Activated T-helper 1 cell treated with anti-CD3 and anti-CD28 coated beads, Interleukin-2, amount 50 U/mL, for 16 hours (primary cell): Measurements from ENCODE around the gene S1PR3.
"Not testable (repeated sequence)": the region's sequence is repeated elsewhere in the genome, so short reads cannot be mapped to it uniquely, and the experiment has no call there.

ENCODE experiments used
- DNase-seq, 2 donors: peaks; one replicate each; pipeline ENCODE4 v3.0.0-alpha.2; 2020; ENCODE audit warnings: low read depth in 1 of 2, low spot score in 1 of 2

The S1PR3 gene

DNA sequence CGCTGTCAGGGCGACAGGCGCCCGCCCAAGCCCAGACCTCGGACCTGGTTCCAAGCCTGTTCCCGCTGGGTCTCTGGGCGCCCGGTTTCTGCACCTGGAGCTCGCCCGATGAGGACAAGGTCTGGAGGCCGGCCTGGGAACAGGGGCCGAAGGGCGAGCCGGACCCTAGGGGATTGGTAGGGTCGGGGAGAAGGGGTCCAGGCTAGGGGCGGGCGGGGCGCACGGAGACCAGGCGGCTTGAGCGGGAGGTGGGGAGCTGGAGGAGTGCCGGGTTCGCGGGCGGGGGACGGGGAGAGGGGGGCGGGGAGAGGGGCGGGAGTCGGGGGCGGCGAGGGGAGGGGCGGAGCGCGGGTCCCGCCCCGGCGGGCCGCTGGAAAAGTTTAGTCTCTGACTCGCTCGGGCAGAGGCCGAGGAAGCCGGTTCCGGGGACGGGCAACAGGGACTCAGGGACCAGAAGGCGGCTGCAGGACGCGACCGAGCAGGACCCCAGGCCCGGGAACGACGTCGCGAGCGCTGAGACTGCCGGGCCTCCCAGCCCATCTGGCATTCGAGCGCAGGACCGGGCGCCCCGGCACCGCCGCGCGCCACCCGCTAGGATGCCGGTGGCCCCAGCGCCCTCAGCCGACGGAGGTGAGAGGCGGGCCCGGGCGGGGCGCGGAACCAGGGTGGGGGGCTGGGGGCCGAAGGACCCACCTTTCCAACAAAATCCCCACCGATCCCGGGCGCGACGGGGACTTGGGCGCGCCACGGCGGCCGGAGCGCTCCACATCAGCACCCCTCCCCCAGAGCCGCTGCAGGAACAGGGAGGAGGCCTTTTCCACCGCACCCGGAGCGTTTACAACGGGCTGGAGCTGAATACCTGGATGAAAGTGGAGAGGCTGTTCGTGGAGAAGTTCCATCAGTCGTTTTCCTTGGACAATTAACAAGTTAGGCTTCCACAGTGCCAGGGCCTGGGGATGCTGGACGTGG, at the start of gene S1PR3:
S1PR3 (plus strand) TSS at position 403 of the 969 bp plus-strand sequence. CDS start 9,733 bp downstream, outside the sequence.
- no peak for DNase-seq

GRCh38 chr9:88941586-88941985, 49.7 kb upstream of the S1PR3 start:
- not testable (repeated sequence) for DNase-seq

- DNase-seq: no peak
These were observed 48.9 kb upstream of the S1PR3 start for GRCh38 chr9:88942411-88942810.

DNA sequence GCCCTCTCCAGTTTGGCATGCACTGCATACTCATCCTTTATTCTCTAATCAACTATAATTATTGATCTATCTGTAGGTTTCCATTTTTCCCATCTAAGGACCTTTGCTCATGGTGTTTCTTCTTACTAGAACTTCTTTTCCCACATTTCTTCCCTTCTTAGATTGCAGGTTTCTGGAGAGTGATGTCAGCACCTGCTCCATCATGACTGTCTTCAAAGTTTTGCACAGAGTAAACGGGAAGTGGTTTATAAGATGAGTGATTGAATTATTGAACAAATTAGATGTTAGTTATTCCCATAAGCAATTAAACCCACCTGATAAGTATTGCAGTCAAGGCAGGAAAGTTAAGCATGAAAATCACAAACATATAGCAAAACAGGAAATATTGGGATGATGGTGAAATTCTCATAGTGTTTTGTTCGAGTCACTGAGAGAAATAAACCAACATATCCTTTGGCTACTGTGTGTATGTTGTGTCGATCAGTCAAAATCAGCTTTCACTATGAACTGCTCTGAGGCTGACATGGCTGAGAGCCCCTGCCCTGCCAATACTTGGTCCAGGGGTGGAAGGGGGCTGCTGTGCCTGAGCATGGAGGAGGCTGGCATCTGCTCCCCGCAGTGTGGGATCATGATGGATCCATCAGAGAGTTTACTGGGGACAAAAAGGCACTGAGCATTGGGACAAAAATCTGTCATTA, 45.5 kb upstream of the S1PR3 start:
- DNase-seq: no peak

DNA sequence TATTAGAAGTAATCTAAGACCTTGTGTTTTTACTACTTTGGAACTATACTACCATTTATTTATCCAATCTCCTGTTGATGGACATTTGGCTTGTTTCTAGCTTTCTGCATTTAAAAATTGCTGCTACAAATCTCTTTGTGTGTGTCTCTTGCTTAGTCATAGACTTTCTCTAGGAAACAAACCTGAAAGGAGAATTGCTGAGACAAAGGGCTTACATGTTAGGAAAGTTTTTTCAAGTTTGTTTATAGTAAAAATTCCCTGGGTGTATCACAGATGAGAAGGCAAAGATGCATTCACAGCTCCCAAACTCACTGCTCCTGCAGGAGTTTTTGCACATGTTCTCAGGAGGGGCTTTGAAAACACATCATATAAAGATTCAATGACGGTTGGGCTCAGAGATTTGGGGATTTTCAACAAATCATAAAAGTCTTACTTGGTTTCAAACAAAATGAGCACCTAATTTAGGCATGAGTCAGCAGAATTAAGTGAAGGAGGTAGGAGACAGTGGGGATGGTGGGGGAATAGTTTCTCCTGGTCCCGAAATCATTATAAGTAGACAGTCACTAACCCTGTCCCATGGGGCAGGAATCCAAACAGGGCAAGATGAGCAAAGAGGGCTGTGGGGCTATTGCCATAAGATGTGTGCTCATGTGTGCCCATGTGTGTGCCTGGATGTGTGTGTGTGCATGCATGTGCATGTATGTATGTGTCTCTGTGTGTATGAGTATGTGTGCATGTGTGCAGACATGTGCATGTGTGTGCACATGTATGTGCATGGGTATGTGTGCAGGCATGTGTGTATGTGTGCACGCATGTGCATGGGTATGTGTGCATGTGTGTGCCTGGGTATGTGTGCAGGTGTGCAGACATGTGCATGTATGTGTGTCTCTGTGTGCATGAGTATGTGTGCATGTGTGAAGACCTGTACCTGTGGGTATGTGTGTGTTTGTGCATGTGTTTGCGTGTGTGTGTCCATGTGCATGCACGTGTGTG, 43.4 kb upstream of the S1PR3 start:
- DNase-seq: no peak

DNA sequence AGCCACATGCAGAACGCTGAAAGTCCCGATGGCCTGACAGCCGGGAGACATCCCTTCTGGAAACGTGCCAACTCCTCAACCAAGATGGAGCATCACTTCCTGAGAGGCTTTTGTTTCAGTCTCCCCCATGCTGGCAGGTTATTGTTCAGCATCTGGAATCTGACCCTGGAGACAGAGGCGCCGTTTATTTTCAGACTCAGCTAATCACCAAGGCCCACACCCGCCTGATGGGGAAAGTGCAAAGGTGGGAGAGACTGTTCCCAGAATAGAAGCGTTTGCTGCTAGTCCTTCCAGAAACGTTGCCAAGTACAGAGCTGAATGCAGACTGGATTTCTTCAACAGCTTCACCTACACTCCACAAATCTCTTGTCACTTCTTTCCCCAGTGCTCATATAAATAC, 41.8 kb upstream of the S1PR3 start:
- DNase-seq: no peak

- no peak for DNase-seq
These were observed 41.3 kb upstream of the S1PR3 start for GRCh38 chr9:88949961-88950340.

DNA sequence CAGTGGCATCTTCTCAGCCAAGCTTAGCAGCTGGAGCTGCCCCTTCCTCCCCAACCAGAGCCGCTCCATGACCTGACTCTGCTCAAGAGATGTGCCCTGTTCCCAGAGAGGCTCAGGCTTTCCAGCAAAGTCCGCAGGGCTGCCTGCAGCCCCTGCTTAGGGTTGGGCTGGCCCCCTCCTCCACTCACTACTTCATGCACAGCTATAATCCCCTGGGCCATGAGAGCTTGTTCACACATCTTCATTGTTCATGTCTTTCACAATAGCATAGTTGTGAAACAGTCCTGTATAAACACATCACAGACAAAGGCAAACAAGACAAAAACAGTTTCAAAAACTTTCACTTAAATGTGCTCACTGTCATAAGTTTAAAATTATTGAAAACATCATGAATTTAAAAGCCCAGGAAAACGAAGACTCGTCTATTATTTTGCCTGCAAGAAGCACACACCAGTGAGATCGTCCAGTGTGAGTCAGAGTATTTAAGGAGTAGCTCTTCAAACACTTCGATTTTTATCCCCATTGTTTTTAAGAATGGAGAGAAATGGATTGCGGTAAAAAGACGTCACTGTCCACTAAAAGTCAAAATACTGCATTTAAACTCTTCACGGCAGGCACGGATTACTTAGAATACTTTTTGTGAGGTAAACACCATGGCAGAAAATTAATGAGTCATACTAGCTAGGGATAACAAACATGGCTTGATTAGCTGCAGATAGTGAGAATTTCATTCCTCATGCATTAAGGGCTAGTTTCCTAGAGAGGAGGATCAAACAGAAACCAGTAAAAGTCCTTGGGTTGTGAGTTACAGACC, 40.7 kb upstream of the S1PR3 start:
- no peak for DNase-seq

DNA sequence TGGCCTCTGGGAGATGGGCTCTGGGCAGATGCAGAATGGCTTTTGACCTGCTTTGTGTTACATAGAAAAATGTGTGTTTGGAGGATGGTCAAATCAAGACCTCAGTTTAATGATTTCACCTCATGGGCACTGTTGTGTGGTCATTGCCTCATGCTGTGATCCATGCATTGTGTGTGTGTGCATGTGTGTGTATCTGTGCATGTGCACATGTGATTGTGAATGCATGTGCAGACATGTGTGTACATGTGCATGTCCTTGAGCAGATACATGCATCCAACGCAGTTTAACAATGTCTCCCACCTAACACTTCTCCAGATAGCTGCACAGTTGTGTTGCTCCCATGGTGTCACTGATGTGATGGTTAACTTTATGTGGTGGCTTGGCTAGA, 40.1 kb upstream of the S1PR3 start:
- no peak for DNase-seq

DNA sequence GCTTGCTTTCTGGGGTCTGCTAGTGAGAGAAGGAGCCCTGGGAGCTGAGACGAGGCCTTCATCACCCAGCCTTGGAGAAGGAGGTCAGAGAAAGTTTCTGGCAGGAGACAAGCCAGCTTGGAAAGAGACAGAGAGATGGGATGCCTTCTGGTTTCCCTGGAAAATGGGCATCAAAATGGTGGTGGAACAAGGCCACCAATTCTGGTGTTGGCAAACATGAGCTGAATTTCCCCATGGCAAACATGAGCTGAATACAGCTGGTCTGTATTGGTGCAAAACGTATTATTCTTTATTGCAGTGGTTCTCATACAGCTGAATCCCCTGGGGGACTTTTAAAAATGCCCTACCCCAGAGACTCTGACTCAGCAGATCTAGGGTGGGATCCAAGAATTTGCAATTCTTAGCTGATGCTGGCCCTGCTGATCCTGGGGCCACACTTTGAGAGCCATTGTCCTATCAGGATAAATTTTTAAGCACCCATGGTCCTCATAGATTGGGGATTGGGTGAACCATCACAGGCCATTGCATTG, 39.1 kb upstream of the S1PR3 start:
- DNase-seq: no peak

DNA sequence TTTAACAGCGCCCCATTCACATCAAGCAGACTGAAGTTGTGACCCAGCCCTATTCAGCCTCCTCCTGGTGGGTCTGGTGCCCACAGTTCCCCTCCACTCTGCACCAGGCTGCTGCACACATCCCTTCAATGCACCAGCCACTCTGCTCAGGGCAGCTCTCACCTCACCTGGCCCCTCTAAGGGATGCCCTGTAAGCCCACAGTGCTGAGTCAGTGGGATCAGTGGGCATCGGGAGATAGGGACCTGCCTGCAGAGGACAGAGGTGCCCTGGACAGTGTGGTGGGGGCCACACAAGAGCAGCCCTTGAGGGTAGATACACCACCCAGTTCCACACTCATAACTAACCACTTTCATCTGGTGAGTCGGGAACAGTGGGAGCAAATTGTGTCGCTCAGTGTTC, 38.3 kb upstream of the S1PR3 start:
- no peak for DNase-seq

DNA sequence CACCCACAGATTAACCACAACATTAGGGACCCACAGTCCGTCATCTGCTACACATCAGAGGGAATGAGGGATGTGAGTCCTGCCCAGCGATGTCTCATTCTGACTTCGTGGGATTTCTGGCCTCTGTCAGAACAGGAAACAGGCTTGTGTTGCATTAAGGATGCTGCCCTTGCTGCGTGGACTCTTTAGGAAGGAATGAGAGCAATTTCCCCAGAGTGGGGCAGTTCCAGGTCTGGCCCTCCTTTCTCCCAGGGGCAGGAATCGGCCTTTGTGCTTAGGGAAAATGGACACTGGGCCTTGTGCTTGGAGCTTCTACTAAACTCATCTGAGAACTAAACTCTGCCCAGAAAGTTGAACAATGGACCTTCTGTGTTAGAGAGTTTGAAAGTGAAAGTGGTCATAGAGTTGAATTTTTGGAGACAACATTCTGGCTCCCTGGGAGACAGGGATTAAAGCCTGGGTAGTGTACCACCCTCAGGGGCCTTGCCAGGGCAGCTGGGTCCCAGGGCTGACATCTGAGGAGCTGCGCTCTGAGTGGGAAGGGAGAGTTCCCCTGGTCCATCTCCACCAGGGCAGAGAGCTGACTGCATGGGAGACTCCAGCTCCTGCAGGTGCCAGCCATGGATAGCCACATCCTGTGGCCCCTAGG, 37.8 kb upstream of the S1PR3 start:
- no peak for DNase-seq

DNA sequence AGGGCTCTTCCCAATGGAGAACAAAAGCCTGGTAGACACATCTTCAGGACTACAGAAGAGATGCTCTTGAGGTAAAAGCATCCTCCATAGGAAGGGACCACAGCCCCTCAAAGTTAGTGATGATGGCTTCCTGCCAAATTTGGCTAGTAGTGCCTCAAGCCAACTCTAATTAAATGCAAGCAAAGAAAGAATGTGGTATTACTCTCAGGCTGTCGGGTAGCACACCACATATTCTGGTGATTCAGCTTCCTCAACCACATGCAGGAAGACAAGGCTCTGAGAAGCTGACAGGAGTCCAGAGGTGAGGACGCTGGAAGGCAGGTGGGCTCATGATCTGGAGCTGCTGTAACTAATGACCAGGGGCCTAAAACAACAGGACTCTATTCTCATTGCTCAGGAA, 37.2 kb upstream of the S1PR3 start:
- no peak for DNase-seq

DNA sequence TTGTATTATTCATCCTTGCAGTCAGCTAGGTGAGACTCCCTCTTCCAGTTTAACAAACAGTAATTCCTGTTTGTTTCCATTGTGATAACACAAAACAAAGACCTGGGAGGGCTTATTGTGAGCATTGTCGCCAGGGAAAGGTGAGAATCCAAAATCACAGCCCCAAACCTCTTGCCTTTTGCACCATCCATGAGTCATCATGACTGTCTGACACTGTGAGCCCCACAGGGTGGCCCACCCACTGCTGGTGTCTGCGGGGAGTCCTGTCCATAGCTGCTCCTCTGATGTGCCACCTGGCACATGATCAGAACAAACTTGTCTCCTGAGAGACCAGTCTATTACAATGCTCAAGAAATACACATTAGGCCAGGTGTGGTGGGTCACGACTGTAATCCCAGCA, 33.7 kb upstream of the S1PR3 start:
- DNase-seq: no peak

DNA sequence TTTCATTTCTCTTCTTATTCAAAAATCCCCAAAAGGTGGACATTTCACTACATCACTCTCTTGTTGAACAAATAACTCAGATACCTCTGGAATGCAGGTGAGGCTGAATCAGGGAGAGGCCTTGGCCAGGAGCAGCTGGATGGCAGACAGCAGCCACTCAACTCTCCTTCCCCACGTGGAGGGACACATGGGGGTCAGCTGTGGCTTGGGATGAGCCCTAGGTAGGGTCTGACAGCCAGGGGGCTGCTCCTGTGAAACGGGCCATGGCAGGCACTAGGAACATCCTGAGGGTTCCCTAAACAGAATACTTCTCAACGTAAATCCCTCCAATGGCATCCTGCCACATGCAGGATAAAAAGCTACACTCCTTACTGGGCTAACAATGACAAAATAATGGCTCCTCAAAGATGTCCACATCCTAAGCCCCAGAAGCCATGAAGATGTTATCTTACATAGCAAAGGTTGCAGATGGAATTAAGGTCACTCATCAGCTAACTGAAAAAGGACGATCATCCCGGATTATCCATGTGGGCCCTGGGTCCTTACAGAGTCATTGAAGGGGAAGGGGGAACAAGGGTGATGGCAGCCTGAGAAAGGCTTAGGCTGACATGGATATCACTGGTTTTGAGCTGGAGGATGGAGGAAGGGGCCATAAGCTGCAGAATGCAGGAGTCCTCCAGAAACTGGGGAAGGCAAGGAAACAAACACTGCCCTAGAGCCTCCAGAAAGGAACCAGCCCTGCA, 31.4 kb upstream of the S1PR3 start:
- DNase-seq: no peak

DNA sequence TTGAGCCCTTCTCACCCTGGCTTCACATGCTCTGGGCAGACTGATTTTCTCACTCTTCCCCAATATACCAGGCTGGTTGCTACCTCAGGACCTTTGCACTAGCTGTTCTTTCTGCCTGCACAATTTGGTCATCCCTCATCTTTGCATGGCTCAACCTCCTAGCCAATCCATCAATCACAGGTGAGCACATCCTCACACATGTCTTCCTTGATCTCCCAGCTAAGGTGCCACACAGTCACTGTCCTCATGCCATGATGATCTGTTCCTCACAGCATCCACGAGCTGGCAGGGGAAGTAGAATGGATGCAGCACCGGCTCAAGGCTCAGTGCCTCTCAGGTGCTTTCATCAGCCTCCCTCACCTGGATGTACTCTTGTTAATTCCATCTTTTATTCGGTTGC, 30.6 kb upstream of the S1PR3 start:
- DNase-seq: no peak

- DNase-seq: no peak
These were observed 25.8 kb upstream of the S1PR3 start for GRCh38 chr9:88965473-88965872.

DNA sequence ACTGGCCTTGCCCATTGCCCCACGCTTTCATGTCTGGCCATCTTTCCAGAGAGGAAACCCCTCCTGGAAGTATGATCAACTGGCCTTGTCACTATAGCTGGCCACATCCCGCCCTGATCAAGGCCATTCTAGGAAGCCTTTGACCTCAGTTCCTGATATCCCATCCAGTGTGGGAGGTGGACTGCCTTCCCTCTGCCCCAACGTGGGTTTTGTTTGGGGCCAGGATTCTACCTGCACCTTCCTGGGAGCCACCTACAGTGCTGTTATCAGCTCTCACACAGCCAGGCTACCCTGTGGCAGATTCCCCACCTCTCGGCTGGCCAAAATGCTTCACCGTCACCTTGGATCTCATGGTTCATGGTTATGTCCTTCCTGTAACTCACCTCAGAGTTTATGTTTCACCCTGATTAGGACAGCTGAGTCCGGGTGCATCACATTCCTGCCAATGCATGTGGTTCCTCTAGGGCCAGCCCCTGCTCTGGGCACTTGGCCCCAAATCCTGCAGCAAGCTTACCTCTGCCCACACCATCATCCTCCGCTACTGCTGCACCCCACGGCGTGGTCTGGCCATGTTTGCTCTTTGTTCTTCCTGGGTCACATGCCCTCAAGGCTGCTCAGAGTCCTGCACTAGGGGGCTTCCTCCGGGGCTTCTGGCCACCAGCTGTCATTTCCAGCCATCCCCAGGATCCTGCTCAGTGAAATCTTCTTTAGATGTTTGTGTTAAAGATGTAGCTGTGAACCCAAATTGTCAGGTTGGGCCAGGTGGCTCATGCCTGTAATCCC, 24.2 kb upstream of the S1PR3 start:
- DNase-seq: no peak
